A673 (cell line): ENCODE results near the gene RER1.

Experiments used
- CTCF ChIP-seq: fragments of 300-800, 200-600 bp; sonication (generic); conservative IDR thresholded peaks from 2 replicates; pipeline ENCODE4 v1.5.1; 2017; ENCODE audit warnings: low read depth, mild to moderate bottlenecking, antibody characterized with exemption, low read length, moderate library complexity, mixed read lengths
- EZH2 ChIP-seq: fragments of 200-600 bp; sonication (generic); IDR thresholded peaks from 2 replicates; pipeline ENCODE4 v1.6.1; 2017; ENCODE audit warnings: borderline replicate concordance, low read depth, mild to moderate bottlenecking, mixed read lengths, antibody characterized with exemption, low read length; ENCODE audit not compliant: poor library complexity, severe bottlenecking

GRCh38 chr1:2435746-2436355, 44.2 kb downstream of the RER1 start:
- TF ChIP-seq CTCF (no peak), EZH2 (no peak)
